ENCODE data around the gene ABCB1.

Gene ABCB1
- total RNA-seq, result 3.6 to 11.8 (median 4.2) reads per million in 3 experiments

DNA sequence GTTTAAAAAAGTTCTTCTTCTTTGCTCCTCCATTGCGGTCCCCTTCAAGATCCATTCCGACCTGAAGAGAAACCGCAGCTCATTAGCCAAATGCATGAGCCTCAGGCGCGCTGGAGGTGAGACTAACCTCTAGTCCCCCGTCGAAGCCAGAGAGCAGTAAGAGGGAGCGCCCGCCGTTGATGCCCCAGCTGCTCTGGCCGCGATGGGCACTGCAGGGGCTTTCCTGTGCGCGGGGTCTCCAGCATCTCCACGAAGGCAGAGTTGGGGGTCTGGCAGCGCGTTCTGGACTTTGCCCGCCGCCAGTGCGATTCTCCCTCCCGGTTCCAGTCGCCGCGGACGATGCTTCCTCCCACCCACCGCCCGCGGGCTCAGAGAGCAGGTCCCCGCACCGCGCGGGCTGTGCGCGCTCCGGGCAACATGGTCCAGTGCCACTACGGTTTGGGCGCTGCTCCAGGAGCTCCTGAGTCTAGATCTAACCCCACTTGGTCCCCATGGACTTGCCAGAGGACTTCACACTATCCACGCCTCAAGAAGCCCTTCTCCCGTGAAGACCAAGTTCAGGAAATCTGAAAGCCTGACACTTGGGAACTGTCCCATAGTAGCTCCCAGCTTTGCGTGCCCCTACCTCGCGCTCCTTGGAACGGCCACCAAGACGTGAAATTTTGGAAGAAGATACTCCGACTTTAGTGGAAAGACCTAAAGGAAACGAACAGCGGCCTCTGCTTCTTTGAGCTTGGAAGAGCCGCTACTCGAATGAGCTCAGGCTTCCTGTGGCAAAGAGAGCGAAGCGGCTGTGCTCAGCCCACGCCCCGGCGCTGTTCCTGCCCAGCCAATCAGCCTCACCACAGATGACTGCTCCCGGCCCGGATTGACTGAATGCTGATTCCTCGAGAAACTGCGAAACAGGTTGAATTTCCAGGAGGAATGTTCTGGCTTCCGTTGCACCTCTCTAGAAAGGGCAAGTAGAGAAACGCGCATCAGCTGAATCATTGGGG lies at the start of gene ABCB1:
Gene ABCB1, minus strand, starts transcription at position 755 of the 995 bp plus-strand sequence. Its CDS starts 700 bp downstream, at position 55.
- DNase-seq, result peak; percentile 35

- no peak for DNase-seq
Measured at GRCh38 chr7:87648316-87648715, 47.6 kb upstream of the ABCB1 start.

DNA sequence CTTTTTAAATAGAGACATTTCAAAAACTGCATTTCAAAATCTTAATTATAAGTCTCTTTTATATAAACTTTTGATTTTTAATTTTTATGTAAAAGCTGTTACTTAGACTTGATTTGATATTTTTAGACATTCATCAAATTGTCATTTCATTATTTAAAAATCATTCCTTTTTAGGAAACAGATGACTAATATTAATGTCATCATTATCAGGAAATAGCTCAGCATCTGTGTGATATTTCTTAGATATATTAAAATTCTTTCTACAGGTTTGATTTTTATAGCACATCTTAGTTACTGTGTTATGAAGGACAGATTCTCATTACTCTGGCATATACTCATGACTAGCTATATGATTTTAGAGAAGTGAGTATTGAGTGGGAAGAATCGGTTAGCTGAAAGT lies 44.8 kb upstream of the ABCB1 start:
- no peak for DNase-seq

DNA sequence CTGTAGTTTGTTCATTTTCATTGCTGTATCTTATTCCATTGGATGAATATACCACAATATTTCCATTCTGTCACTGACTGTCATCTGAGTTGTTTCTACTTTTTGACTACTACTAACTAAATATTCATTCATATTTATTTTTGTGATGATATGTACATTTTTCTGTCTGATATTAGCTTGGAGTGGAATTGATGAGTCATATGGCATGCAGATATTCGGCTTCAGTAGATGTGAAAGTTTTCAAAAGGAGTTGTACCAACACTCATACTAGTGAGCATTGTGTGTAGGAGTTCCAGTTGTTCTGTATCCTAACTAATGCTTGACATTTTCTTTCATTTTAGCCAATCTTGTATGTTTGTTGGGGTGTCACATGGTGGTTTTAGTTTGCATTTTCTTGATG lies 35.2 kb upstream of the ABCB1 start:
- no peak for DNase-seq

DNA sequence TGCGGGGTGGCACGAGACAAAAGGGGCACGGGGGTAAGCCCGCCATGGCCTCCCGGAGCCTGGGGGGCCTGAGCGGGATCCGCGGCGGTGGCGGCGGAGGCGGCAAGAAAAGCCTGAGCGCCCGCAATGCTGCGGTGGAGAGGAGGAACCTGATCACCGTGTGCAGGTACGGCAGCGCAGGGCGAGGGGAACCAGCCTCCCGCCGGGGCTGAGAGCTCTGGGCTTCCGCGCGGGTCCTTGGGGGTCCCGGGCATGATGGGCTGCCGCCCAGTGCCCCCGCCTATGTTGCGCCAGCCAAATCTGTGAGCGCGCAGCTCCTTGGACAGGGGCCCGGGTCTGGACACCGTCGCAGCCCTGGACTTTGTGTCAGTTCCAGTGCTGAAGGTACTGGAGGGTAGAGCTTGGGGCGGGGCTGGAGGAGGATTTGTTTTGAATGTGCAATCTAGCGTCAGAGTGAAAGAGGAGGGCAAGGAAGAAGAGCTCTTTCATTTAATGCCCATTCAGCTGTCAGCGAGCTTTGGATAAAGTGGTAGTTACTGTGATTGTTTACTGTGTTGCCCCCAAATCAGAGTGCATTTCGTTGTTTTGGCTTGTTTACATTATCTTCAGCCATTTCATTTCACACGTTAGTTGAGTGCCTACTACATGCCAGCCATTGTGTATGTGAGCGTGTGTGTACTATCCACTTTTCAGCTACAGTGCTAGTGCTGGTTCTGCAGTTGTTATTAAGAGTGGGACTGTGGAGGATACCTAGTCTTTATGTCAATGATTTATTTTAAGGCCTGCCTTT lies 28.3 kb upstream of the ABCB1 start:
- peak; percentile 23 for DNase-seq

DNA sequence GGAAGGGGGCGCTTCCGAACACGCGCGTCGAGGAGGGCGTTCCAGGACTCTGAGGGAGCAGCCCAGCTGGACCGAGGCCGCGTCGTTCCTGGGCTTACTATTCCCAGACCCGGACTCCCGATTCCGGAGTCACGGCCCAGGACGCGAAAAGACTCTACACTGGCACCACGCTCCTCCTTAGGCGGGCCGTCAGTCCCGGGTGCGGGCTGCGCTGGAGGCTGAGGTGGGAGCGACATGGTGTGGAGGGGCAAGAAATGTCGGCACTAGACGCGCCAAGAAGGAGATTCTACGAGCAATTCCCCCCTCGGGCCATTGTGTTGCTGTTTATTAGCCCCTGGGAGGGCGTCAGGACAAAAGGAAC lies 26.9 kb upstream of the ABCB1 start:
- DNase-seq, result no peak

- DNase-seq, result no peak
Measured at GRCh38 chr7:87625101-87625500, 24.4 kb upstream of the ABCB1 start.

DNA sequence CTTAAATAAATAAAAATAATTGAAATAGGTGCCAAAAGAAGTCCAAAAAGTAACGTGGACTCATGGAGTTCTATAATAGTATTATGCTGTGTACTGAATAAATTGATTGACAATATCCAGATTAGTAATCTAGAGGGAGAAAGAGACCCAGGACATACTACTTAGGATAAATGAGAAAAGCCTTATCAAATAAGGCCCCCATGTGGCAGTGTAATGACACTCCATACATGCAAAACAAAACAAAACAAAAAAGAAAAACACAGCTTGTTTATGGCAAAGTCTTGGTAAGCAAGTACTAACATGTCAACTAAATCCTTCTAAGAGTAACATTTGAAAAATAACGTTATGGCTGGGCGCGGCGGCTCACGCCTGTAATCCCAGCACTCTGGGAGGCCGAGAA lies 23.9 kb upstream of the ABCB1 start:
- DNase-seq, result no peak

- no peak for DNase-seq
Measured at GRCh38 chr7:87615197-87615596, 14.5 kb upstream of the ABCB1 start.

DNA sequence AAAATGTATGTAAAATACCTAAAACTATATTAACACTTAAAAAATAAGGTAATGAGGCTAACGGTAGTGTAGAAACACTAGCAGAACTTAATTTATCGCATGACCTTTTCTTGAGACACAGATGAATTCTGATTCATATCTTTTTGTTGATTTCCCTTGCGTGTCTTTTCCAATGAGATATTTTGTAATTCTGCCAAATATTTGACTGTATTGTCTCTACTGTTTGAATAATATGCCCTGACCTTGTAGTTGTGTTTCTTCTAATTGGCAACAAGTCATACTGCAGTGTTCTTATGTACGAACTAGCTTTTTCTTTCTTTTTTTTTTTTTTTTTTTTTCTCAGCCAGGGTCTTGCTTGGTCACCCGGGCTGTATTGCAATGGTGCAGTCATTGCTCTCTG lies 9.2 kb upstream of the ABCB1 start:
- no peak for DNase-seq

- DNase-seq, result no peak
Measured at GRCh38 chr7:87608431-87608830, 7.7 kb upstream of the ABCB1 start.

DNA sequence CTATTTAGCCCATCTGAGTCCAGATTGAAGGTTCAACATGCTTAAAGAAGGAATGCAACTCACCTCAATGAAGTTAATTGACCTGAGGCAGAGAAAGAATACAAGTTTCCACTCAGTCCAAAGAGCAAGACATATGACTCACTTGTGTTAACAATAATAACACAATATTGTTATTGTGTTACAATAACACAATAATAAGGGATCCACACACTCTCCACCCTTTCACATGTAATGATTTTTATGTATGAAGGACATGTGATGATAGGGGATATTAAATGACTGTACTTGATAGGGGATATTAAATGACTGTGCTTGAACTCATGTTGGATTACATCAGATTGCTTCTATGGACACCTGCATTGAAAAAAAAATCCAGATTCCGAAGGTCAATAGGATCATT lies 3.6 kb upstream of the ABCB1 start:
- DNase-seq, result no peak

DNA sequence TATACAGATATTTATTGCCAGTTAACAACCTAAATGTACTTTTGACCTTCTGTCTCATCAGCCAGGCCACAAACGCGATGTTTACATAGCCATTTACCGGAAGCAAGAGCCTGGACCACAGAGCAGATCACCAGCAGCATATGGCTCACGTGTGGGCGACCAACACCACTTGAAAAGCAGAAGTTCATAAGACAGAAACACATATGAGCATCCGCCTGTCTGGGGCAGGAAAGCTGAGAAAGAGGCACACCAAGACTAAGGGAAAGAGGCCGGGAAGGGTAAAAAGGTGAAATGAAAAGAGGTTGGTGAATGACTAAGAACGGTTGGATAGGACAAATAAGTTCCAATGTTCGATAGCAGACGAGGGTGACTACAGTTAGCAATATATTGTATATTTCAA lies 1.3 kb downstream of the ABCB1 start:
- peak; percentile 38 for DNase-seq

DNA sequence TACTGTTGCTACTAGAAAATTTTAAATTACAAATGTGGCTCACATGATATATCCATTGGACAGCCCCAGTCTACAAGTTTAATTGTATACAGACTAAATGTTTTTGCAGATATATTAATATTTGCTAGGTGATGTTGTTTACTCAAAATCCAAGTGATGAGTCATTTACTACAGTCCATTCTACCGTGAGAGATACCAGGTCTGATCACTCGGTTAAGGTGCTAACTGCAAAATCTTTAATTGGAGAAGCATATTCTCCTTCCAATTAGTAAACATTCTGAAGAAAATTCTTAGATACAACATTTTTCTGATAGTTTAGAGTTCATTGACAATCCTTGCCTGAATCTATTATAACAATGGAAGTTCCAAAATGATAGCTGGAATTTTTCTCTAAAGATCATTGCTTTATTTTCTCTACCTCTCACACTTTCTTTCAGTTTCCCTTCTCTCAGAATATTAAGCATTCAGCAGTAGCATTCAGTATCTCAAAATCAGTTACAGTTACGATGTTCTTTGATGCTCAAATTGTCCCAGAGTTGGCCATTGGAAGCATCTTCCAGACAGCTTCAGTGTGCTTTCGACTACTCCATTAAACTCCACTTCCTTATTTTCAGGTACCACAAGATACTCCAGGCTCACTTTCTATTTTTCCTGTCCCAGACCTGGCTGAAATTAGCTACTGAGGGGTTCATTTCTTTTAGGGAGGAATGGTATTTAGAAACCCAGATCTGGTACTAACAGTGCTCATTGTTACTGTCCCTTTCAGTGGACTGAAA lies 2.3 kb downstream of the ABCB1 start:
- DNase-seq, result no peak

- DNase-seq, result no peak
Measured at GRCh38 chr7:87596696-87597095, 4.0 kb downstream of the ABCB1 start.

DNA sequence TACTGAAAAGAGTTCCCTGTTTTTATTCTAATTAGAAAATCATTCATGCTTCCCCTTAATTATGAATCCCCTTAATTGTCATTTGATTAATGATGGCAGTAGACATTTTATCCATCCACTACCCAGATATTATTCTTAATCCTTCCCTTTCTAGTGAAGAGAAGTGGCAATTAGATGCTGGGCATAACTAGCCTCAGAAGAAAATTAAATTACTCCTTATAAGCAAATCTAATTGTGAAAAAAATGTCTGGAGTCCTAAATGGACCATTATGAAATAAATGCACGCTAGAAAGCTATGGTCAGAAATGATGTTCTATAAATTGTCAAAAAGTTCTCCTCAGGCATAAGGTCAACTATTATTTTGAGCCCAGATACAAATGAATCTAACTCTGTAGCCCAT lies 4.5 kb downstream of the ABCB1 start:
- DNase-seq, result no peak

DNA sequence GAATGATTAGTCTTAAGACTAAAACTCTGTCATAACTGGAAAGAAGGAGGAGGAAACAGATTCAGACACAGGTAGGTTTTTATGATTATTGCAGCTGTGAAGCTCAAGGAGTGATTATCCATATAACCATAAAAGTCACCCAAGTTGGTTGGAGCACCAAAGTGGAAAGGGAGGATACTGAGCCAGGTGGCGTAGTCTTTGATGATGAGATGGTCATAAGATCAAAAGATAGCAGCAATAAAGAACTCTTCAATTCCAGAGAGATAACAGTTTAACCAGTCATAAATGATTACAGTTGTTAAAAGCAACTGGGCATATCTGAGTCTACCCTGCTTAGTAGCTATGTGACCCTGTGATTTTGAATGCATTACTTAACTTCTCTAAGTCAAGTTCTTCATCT lies 8.4 kb downstream of the ABCB1 start:
- DNase-seq, result no peak

DNA sequence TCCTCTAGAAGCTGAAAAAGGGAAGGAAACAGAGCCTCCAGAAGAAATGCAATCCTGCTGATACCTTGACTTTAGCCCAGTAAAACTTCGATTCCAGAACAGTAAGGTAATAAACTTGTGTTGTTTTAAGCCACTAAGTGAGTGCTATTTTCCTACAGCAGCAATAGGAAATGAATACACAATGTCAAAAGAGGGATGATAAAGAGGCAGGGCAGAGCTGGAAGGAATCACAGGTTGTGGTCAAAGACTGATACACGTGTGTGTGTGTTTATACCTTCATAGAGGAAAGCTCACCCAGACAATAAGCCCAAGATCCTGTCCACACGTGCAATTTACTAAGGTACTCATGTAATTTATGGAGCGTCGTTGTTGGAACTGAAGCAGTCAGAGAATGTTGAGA lies 9.5 kb downstream of the ABCB1 start:
- no peak for DNase-seq

DNA sequence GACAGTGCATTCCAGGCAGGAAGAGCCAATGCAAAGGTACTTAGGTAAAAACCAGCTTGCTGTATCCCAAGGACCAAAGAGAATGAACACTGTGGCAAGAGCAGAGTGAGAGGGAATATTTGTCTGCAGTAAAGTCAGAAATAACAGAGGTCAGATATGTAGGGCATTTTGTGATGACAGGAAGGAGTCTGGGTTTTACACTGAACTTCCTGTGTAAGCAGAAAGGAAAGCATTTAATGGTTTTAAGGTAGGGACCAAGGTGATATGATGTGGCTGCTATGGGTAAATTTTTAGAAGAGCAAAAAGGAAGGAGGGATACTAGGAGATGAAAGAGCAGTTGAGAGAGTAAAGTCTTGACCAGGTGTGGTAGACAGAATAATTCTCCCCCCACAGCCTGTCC lies 10.1 kb downstream of the ABCB1 start:
- DNase-seq, result peak; percentile 9

- no peak for DNase-seq
Measured at GRCh38 chr7:87589631-87590030, 11.1 kb downstream of the ABCB1 start.

DNA sequence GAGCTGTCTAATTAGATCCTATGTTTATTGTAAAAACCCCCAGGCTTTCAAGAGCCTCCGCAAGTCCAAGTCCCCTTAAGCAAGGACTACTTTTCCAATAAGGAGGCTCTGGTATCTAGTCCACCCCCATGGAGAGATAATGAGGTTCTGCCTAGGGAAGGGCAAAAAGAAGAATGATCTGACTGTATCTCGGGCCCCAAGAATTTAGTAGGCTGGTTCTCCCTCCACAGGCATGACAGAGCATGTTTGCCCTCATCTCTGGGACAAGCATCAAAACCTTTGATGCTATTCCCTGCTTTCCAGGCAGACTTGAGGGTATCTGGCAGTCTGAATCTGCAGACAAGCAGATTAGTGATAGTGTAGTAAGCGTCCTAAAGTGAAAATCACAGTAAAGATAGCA lies 19.0 kb downstream of the ABCB1 start:
- no peak for DNase-seq

- no peak for DNase-seq
Measured at GRCh38 chr7:87580636-87581035, 20.0 kb downstream of the ABCB1 start.

- no peak for DNase-seq
Measured at GRCh38 chr7:87575521-87575920, 25.2 kb downstream of the ABCB1 start.
